K562 (cell line): ENCODE data around the gene IMMP2L. TPM values are rescaled to one million over a fixed set of nuclear protein-coding genes. Genes with fewer than 3 reads are reported as not detected.

Source experiments
- ATAC-seq: fragments of 200-7000 bp; cut with Tn5 transposase; 3 replicates; pipeline ENCODE4 v1.9.1; 2020; ENCODE audit warnings: moderate library complexity
- BruUV-seq: library from RNA; stranded (reverse); fragments of 400-500 nt; replicated peaks from 2 replicates; lab custom pipeline; 2021; lab: Mats Ljungman, UMichigan
- CTCF ChIA-PET: fragments of 300-600 bp; formaldehyde crosslinking; extraction: SDS; loops from one replicate; lab custom pipeline; 2021; ENCODE audit warnings: low intra/inter-chr PET ratio; lab: Yijun Ruan, JAX
- POLR2A ChIA-PET: fragments of 300-600, 350-650 bp; sonication (Branson Sonifier 250); formaldehyde crosslinking; extraction: SDS; loops from one replicate; lab custom pipeline; 2021; ENCODE audit warnings: antibody characterized with exemption, inconsistent platforms; lab: Yijun Ruan, JAX
- DNase-seq, 4 experiments: peaks; one replicate each; pipeline versions ENCODE4 v3.0.0 to v3.0.0-alpha.2; 2011 to 2018; ENCODE audit warnings: low spot score in 3 of 4, mixed read lengths in 3 of 4; ENCODE audit errors: extremely low read depth in 1 of 4
- FAIRE-seq: peaks from 2 replicates; lab custom pipeline; 2011; peaks lifted over from hg19 to GRCh38; lab: Jason Lieb, UNC
- H2AFZ ChIP-seq: 2 replicates; pipeline ENCODE4 v1.6.0; 2011; ENCODE audit warnings: low read depth, low read length, control low read depth, inconsistent platforms
- H3K27ac ChIP-seq: fragments of 200-600 bp; 3 replicates; pipeline ENCODE4 v1.8.0; 2011; ENCODE audit warnings: low read depth, mild to moderate bottlenecking, control low read depth, inconsistent platforms, low read length, moderate library complexity, mixed read lengths; ENCODE audit errors: extremely low read depth
- H3K27me3 ChIP-seq, 2 experiments: fragments of 300-600 bp in 1 of 2; 2 replicates in 1 of 2; 3 replicates in 1 of 2; pipeline versions ENCODE4 v1.6.0 to v1.8.0; 2011; ENCODE audit warnings: inconsistent platforms in 2 of 2, low read length in 2 of 2, mild to moderate bottlenecking in 1 of 2, mixed read lengths in 1 of 2, moderate library complexity in 1 of 2; ENCODE audit not compliant: control insufficient read depth in 2 of 2, insufficient read depth in 2 of 2
- H3K36me3 ChIP-seq: fragments of 300-600 bp; 3 replicates; pipeline ENCODE4 v1.8.0; 2011; ENCODE audit warnings: mild to moderate bottlenecking, low read length, inconsistent platforms; ENCODE audit not compliant: control insufficient read depth, insufficient read depth
- H3K4me1 ChIP-seq, 2 experiments: fragments of 200-600 bp in 1 of 2; replicated peaks in 1 of 2; 2 replicates in 1 of 2; 3 replicates in 1 of 2; pipeline versions ENCODE4 v1.5.1 to v1.8.0; 2011; ENCODE audit warnings: inconsistent platforms in 2 of 2, low read length in 2 of 2, mild to moderate bottlenecking in 1 of 2, mixed read lengths in 1 of 2, moderate library complexity in 1 of 2; ENCODE audit not compliant: control insufficient read depth in 2 of 2, insufficient read depth in 2 of 2
- H3K4me2 ChIP-seq: 2 replicates; pipeline ENCODE4 v1.6.1; 2011; ENCODE audit warnings: low read length, control low read depth, inconsistent platforms, mixed read lengths; ENCODE audit not compliant: insufficient read depth
- H3K4me3 ChIP-seq: fragments of 200-600 bp; sonication (generic), shearing (Covaris generic); 2 replicates; pipeline ENCODE4 v1.5.1; 2016; ENCODE audit warnings: control low read depth, inconsistent platforms
- H3K79me2 ChIP-seq: fragments of 200-600 bp; 3 replicates; pipeline ENCODE4 v1.8.0; 2011; ENCODE audit warnings: low read length, inconsistent platforms; ENCODE audit not compliant: control insufficient read depth, insufficient read depth
- H3K9ac ChIP-seq, 2 experiments: 2 replicates each; pipeline versions ENCODE4 v1.6.0 to v1.6.1; 2011; ENCODE audit warnings: low read depth in 2 of 2, low read length in 2 of 2, control low read depth in 1 of 2, inconsistent platforms in 1 of 2, mild to moderate bottlenecking in 1 of 2, mixed read lengths in 1 of 2; ENCODE audit not compliant: insufficient read depth in 1 of 2
- H3K9me1 ChIP-seq: one replicate; pipeline ENCODE4 v1.6.0; 2011; ENCODE audit warnings: inconsistent platforms, mild to moderate bottlenecking, low read length, moderate library complexity; ENCODE audit not compliant: control insufficient read depth, insufficient read depth
- H3K9me3 ChIP-seq: replicated peaks from 2 replicates; pipeline ENCODE4 v1.5.1; 2011; ENCODE audit warnings: low read depth, low read length, inconsistent platforms; ENCODE audit not compliant: control insufficient read depth, insufficient read depth
- H4K20me1 ChIP-seq: replicated peaks from 2 replicates; pipeline ENCODE4 v1.6.1; 2011; ENCODE audit warnings: low read length, inconsistent platforms, mixed read lengths; ENCODE audit not compliant: control insufficient read depth, insufficient read depth
- ASH1L ChIP-seq: fragments of 450-650 bp; IDR thresholded peaks from 2 replicates; pipeline ENCODE4 v1.6.1; 2018; ENCODE audit warnings: borderline replicate concordance, mild to moderate bottlenecking, low read depth; ENCODE audit not compliant: partially characterized antibody
- CBX1 ChIP-seq: sonication (generic); IDR thresholded peaks from 2 replicates; pipeline ENCODE4 v1.6.1; 2016; ENCODE audit warnings: antibody characterized with exemption, low read depth, mild to moderate bottlenecking
- CHCHD3 ChIP-seq: fragments of 250-450 bp; sonication (Bioruptor Pico); IDR thresholded peaks from 2 replicates; pipeline ENCODE4 v2.1.2; 2022; ENCODE audit warnings: mild to moderate bottlenecking
- ETV1 ChIP-seq: fragments of 450-650 bp; conservative IDR thresholded peaks from 2 replicates; pipeline ENCODE4 v1.6.1; 2016; ENCODE audit warnings: missing genetic modification characterization, control low read depth, low read depth, missing compliant biosample characterization
- HMGN3 ChIP-seq: IDR thresholded peaks from 2 replicates; pipeline ENCODE4 v1.6.1; 2011; ENCODE audit warnings: borderline replicate concordance, low read depth, mild to moderate bottlenecking, mixed read lengths, low read length; ENCODE audit not compliant: insufficient read length; ENCODE audit errors: extremely low read depth
- OTX1 ChIP-seq: fragments of 450-650 bp; formaldehyde crosslinking; IDR thresholded peaks from 2 replicates; pipeline ENCODE4 v1.4.0; 2022; ENCODE audit warnings: mild to moderate bottlenecking
- PHB ChIP-seq: fragments of 250-450 bp; sonication (Bioruptor Pico); IDR thresholded peaks from 2 replicates; pipeline ENCODE4 v1.5.0; 2021
- PKNOX1 ChIP-seq: fragments of 450-650 bp; IDR thresholded peaks from 2 replicates; pipeline ENCODE4 v1.6.1; 2016
- RHOXF2B ChIP-seq: fragments of 250-450 bp; sonication (Bioruptor Pico); conservative IDR thresholded peaks from 2 replicates; pipeline ENCODE4 v1.5.1; 2021
- SMAD2 ChIP-seq: fragments of 150-350 bp; IDR thresholded peaks from 2 replicates; pipeline ENCODE4 v1.6.1; 2014; ENCODE audit warnings: low read depth, mild to moderate bottlenecking, low read length
- TARDBP ChIP-seq: fragments of 450-650 bp; IDR thresholded peaks from 2 replicates; pipeline ENCODE4 v1.6.1; 2016
- VEZF1 ChIP-seq: fragments of 200-800 bp; sonication (Bioruptor generic); IDR thresholded peaks from 2 replicates; pipeline ENCODE4 v1.6.1; 2017; ENCODE audit warnings: missing genetic modification characterization, missing compliant biosample characterization
- ZC3H8 ChIP-seq: fragments of 450-650 bp; IDR thresholded peaks from 2 replicates; pipeline ENCODE4 v1.6.1; 2017
- ZNF146 ChIP-seq: IDR thresholded peaks from one replicate; pipeline ENCODE4 v1.6.1; 2018; ENCODE audit warnings: missing compliant biosample characterization; ENCODE audit not compliant: unreplicated experiment
- WGBS: fragments of 100-300 bp; shearing (Covaris generic); methylation state at CpG from one replicate; pipeline ENCODE4 v1.1.6; 2016; ENCODE audit warnings: low coverage, mixed read lengths; ENCODE audit not compliant: insufficient coverage; ENCODE audit errors: missing lambda C conversion rate; 5-methylcytosine and 5-hydroxymethylcytosine counted together
- in situ Hi-C: fragments of 300-500 bp; cut with MboI; formaldehyde crosslinking; loops from 4 replicates; pipeline ENCODE4 v1.15.0; 2018; ENCODE audit warnings: inconsistent platforms, mixed read lengths
- intact Hi-C: fragments of 100-400 bp; cut with micrococcal nuclease; formaldehyde crosslinking; loops from 2 replicates; pipeline ENCODE4 v1.14.2; 2022
- polyA plus RNA-seq, 8 experiments: library from polyadenylated mRNA; depleted of rRNA in 4 of 8; stranded (reverse) in 5 of 8; unstranded in 3 of 8; fragments of >200 nt; fragmentation: Nextera tagmentation in 2 of 8; fragmentation: Illumina TruSeq in 1 of 8; extraction: Ambion mirVana in 2 of 8; extraction: Trizol in 1 of 8; gene quantifications; 2 replicates each; pipeline versions ENCODE4 v1.2.1 to v1.2.3, GENCODE V29; 2011 to 2014; ENCODE audit warnings: inconsistent platforms in 1 of 8, missing spikeins in 1 of 8
- total RNA-seq, 7 experiments: library from RNA; depleted of rRNA in 6 of 7; stranded (reverse); fragments of >200 nt in 6 of 7; fragmentation: Illumina TruSeq in 2 of 7; extraction: Trizol in 2 of 7; gene quantifications; 2 replicates each; pipeline versions ENCODE4 v1.2.1 to v1.2.3, GENCODE V29; 2011 to 2021; ENCODE audit warnings: low replicate concordance in 1 of 7

IMMP2L gene
- total and polyA plus RNA-seq, 9 of the 15 experiments (the other 6 are each of a cell fraction or from before 2014, with no cell fraction given), result 29.7 to 116 (median 53.0) TPM

GRCh38 chr7:111414374-111414773 is 147.9 kb downstream of the IMMP2L start:
- CTCF ChIA-PET, result no interaction called here
- no peak for DNase-seq
- no peaks in the 10 kb centered on the region for H4K20me1 ChIP-seq
- H3K4me2 ChIP-seq, result no peak overlapping the region
- no peaks in the 10 kb centered on the region for H3K4me1 ChIP-seq
- no peak overlapping the region for H3K9ac ChIP-seq
- H3K9me3 ChIP-seq, result peaks cover 4% of the 10 kb centered on the region; the same call in 1 of the 2 replicates
- FAIRE-seq, result no peak
- H3K9me1 ChIP-seq, result no peaks in the 10 kb centered on the region
- peak; percentile 44 for ATAC-seq
- no peaks in the 10 kb centered on the region for H3K27me3 ChIP-seq
- intact Hi-C loops (no loop called here), in situ Hi-C loops (no loop called here)
- POLR2A ChIA-PET, result interaction anchor here (0.6 to 1.2 kb wide), 2 partner anchors 95 to 106 kb away, joined by 3 read pairs; no protein-coding TSS in a partner anchor
- TF ChIP-seq PHB (CRISPR knock-in tag) (no peak), PKNOX1 (0 out of 2 replicates have a peak, but pooled peaks have one; percentile 10)
- H3K4me3 ChIP-seq, result no peak overlapping the region
- no peaks in the 10 kb centered on the region for H3K79me2 ChIP-seq
- no peak overlapping the region for H3K27ac ChIP-seq
- 0 out of 3 replicates have a peak, but pooled peaks cover 2% of the 10 kb centered on the region for H3K36me3 ChIP-seq
- no TSS peak for BruUV-seq
- H2AFZ ChIP-seq, result no peak overlapping the region

GRCh38 chr7:111413739-111414138 is 148.6 kb downstream of the IMMP2L start:
- ATAC-seq (peak; percentile 45), DNase-seq (no peak), FAIRE-seq (no peak)
- peaks cover 4% of the 10 kb centered on the region; the same call in 1 of the 2 replicates for H3K9me3 ChIP-seq
- H3K4me2 ChIP-seq, result no peak overlapping the region
- H3K36me3 ChIP-seq, result 0 out of 3 replicates have a peak, but pooled peaks cover 2% of the 10 kb centered on the region
- ChIA-PET POLR2A (interaction anchor here (0.6 to 1.2 kb wide), 6 partner anchors 10 to 786 kb away, joined by 3 to 5 read pairs (median 3); no protein-coding TSS in a partner anchor), CTCF (no interaction called here)
- no peak overlapping the region for H2AFZ ChIP-seq
- BruUV-seq, result no TSS peak
- no peak overlapping the region for H3K4me3 ChIP-seq
- no peaks in the 10 kb centered on the region for H3K27me3 ChIP-seq
- intact Hi-C loops, result no loop called here
- in situ Hi-C loops, result no loop called here
- H3K27ac ChIP-seq, result no peak overlapping the region
- no peaks in the 10 kb centered on the region for H3K4me1 ChIP-seq
- H3K9ac ChIP-seq, result no peak overlapping the region
- H3K79me2 ChIP-seq, result no peaks in the 10 kb centered on the region
- H3K9me1 ChIP-seq, result no peaks in the 10 kb centered on the region
- no peaks in the 10 kb centered on the region for H4K20me1 ChIP-seq
- 87% methylated on average over 3 of the region's 3 CpGs for WGBS
- no peak for TF ChIP-seq SMAD2
- TF ChIP-seq OTX1, result no peak
- TF ChIP-seq TARDBP, result no peak
- TF ChIP-seq CHCHD3, result no peak
- TF ChIP-seq HMGN3, result no peak
- TF ChIP-seq ZC3H8, result no peak
- TF ChIP-seq ZNF146 (CRISPR knock-in tag), result no peak
- TF ChIP-seq ETV1 (tag), result no peak
- TF ChIP-seq CBX1, result no peak
- TF ChIP-seq RHOXF2B (CRISPR knock-in tag), result no peak
- no peak for TF ChIP-seq ASH1L
- no peak for TF ChIP-seq VEZF1 (CRISPR knock-in tag)
